Activated B cell treated with CpG ODN at 0.5 μM for 24 hours (primary cell): ENCODE results near the gene TP53I11. TPM values are rescaled to one million over a fixed set of nuclear protein-coding genes. Genes with fewer than 3 reads are reported as not detected.

Experiments
- ATAC-seq: fragments of 200-7000 bp; cut with Tn5 transposase; one replicate; pipeline ENCODE4 v1.10.0; 2021; ENCODE audit warnings: low read depth, mild to moderate bottlenecking, moderate library complexity
- CTCF ChIA-PET: fragments of 350-600 bp; sonication (Branson Sonifier 250); formaldehyde crosslinking; loops from one replicate; lab custom pipeline; 2021; ENCODE audit warnings: antibody characterized with exemption; lab: Charles Lee
- POLR2A ChIA-PET: fragments of 350-600 bp; sonication (Branson Sonifier 250); formaldehyde crosslinking; loops from one replicate; lab custom pipeline; 2021; ENCODE audit warnings: antibody characterized with exemption; lab: Charles Lee
- DNase-seq: peaks from one replicate; pipeline ENCODE4 v3.0.0; 2022
- H3K27ac Mint-ChIP-seq: one replicate; pipeline ENCODE4 v1.8.0; 2020; ENCODE audit warnings: mixed read lengths
- H3K27me3 Mint-ChIP-seq: one replicate; pipeline ENCODE4 v1.8.0; 2021; ENCODE audit warnings: mixed read lengths
- H3K36me3 Mint-ChIP-seq: one replicate; pipeline ENCODE4 v1.8.0; 2021; ENCODE audit warnings: low read depth, mixed read lengths
- H3K4me1 Mint-ChIP-seq: one replicate; pipeline ENCODE4 v1.8.0; 2021; ENCODE audit warnings: mixed read lengths
- H3K4me3 Mint-ChIP-seq: one replicate; pipeline ENCODE4 v1.8.0; 2020; ENCODE audit warnings: mild to moderate bottlenecking, mixed read lengths
- H3K9me3 Mint-ChIP-seq: one replicate; pipeline ENCODE4 v1.8.0; 2020; ENCODE audit warnings: mixed read lengths
- intact Hi-C: fragments of 100-400 bp; cut with micrococcal nuclease; formaldehyde crosslinking; loops from one replicate; pipeline ENCODE4 v1.15.1; 2024
- total RNA-seq: library from RNA; stranded (reverse); gene quantifications from 2 replicates; pipeline ENCODE4 v1.2.3, GENCODE V29; 2022
- TF ChIP-seq, protein P1 (sequence below): fragments of 200-600 bp; IDR thresholded peaks from one replicate; pipeline ENCODE4 v1.8.0; 2022; ENCODE audit warnings: antibody characterized with exemption, mild to moderate bottlenecking

Gene TP53I11
- total RNA-seq, 1 donor from 2014 or later: 175 TPM

DNA sequence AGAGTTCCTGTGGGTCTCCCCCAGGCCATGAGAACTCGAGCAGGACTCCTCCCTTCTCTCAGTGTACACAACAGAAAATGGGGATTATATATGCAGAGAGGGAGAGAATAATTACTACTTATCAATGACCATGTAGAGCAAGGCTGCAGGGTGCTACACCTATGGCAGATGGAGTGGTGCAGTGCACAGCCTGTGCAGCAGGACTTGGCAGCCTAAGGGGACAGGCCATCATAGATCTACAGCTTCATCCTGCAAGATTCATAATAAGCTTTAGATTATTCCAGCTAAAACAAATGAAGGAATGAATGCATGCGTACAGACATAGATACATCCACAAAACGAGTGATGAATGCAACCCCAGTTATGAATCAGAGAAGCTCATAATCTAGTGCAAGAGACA, 8.4 kb upstream of the TP53I11 start:
- CTCF ChIA-PET: interaction anchor here (0.8 to 1.7 kb wide), 6 partner anchors 10 to 151 kb away, joined by 3 to 7 read pairs (median 4); no protein-coding TSS in a partner anchor
- no peak overlapping the region for H3K4me3 Mint-ChIP-seq
- intact Hi-C loops: no loop called here
- no peaks in the 10 kb centered on the region for H3K9me3 Mint-ChIP-seq
- H3K27me3 Mint-ChIP-seq: no peaks in the 10 kb centered on the region
- no peak overlapping the region for H3K27ac Mint-ChIP-seq
- no peaks in the 10 kb centered on the region for H3K36me3 Mint-ChIP-seq
- H3K4me1 Mint-ChIP-seq: peaks cover 12% of the 10 kb centered on the region
- POLR2A ChIA-PET: no interaction called here
- DNase-seq (no peak), ATAC-seq (no peak)
- TF ChIP-seq, protein P1, sequence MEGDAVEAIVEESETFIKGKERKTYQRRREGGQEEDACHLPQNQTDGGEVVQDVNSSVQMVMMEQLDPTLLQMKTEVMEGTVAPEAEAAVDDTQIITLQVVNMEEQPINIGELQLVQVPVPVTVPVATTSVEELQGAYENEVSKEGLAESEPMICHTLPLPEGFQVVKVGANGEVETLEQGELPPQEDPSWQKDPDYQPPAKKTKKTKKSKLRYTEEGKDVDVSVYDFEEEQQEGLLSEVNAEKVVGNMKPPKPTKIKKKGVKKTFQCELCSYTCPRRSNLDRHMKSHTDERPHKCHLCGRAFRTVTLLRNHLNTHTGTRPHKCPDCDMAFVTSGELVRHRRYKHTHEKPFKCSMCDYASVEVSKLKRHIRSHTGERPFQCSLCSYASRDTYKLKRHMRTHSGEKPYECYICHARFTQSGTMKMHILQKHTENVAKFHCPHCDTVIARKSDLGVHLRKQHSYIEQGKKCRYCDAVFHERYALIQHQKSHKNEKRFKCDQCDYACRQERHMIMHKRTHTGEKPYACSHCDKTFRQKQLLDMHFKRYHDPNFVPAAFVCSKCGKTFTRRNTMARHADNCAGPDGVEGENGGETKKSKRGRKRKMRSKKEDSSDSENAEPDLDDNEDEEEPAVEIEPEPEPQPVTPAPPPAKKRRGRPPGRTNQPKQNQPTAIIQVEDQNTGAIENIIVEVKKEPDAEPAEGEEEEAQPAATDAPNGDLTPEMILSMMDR: no peak

DNA sequence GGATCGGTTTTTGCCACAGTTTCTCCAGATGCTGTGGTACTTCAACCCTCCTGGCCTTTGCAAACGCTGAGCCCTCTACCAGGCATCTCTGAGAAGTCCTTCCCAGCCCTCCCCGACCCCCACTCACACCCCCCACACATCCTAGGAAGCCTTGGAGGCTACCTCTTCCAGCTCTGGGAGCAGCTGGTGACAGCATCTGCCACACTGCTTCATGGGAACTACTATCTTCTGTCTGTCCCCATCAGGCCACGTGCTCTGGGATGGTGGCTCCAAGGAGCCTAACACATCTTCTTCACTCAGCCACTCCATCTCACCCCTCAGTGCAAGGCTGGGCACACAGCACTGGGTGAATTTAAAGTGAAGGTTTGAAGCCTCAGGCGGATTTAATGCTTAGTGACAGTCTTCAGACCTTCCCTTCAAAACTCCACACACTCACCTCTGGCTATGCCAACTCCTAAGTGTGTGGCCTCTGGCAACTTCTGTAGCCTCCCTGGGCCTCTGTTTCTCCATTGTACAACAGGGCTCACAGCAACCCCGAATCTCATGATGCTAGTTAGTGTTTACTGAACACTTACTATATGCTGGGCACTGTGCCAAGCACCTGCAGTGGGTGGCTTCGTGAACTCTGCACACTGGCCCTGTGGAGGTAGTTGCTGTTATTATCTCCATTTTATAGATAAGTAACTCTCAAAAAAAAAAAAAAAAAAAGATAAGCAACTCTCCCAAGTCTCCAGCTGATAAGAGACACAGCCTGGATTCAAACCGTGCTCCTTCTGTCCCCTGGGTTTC, 7.3 kb upstream of the TP53I11 start:
- H3K4me1 Mint-ChIP-seq: peaks cover 11% of the 10 kb centered on the region
- POLR2A ChIA-PET: interaction anchor here (0.7 kb wide), 1 partner anchor 74 kb away, joined by 5 read pairs; no protein-coding TSS in a partner anchor
- DNase-seq (no peak), ATAC-seq (no peak)
- H3K27me3 Mint-ChIP-seq: no peaks in the 10 kb centered on the region
- H3K4me3 Mint-ChIP-seq: no peak overlapping the region
- no peak overlapping the region for H3K27ac Mint-ChIP-seq
- TF ChIP-seq, protein P1: no peak
- intact Hi-C loops: no loop called here
- no peaks in the 10 kb centered on the region for H3K9me3 Mint-ChIP-seq
- no peaks in the 10 kb centered on the region for H3K36me3 Mint-ChIP-seq
- CTCF ChIA-PET: interaction anchor here (1.3 kb wide), 1 partner anchor 122 kb away, joined by 4 read pairs; no protein-coding TSS in a partner anchor

- Mint-ChIP-seq H3K27me3 (no peaks in the 10 kb centered on the region), H3K9me3 (no peaks in the 10 kb centered on the region), H3K4me3 (no peak overlapping the region), H3K4me1 (peaks cover 17% of the 10 kb centered on the region), H3K36me3 (no peaks in the 10 kb centered on the region), H3K27ac (no peak overlapping the region)
- intact Hi-C loops: no loop called here
- TF ChIP-seq, protein P1: no peak
- ChIA-PET CTCF (no interaction called here), POLR2A (no interaction called here)
- ATAC-seq (no peak), DNase-seq (no peak)
Measured at GRCh38 chr11:44957040-44957515, 6.4 kb upstream of the TP53I11 start.

DNA sequence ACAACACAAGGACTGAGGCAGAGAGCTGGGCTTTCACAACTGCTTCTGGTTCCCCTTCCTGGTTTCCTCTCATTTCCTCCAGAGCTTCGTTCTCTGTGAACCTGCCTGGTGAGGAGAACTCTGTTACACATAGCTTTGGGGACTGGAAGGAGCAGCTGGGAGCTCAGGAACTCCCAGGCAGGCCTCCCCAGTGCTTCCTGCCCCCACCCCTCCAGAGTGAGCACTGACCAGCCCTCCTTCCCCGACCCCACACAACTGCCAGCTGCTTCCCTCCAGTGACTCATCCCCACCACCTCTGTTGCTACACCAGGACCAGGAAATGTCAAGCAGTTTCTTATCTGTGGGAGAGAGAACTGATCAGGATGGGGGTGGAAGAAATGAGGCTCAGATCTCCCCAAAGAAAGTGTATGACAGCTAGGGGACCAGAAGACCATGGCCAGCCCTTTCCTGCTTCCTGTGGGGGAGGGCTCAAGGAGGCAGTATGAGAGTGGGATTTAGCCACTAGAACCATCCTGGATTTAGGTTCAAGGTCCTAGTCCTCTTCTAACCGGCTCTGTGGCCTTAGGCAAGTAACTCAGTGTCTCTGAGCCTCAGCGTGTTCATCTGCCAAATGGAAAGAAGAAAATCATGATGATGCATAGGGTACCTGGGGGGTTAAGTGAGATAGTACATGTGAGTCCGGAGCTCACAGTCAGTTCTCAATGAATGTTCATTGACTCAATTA, 4.5 kb upstream of the TP53I11 start:
- TF ChIP-seq, protein P1: no peak
- H3K27ac Mint-ChIP-seq: no peak overlapping the region
- POLR2A ChIA-PET: no interaction called here
- no peak overlapping the region for H3K4me3 Mint-ChIP-seq
- H3K9me3 Mint-ChIP-seq: no peaks in the 10 kb centered on the region
- DNase-seq (no peak), ATAC-seq (no peak)
- H3K36me3 Mint-ChIP-seq: no peaks in the 10 kb centered on the region
- H3K27me3 Mint-ChIP-seq: no peaks in the 10 kb centered on the region
- CTCF ChIA-PET: interaction anchor here (0.7 kb wide), 1 partner anchor 19 kb away, joined by 3 read pairs; no protein-coding TSS in a partner anchor
- H3K4me1 Mint-ChIP-seq: peaks cover 26% of the 10 kb centered on the region
- intact Hi-C loops: no loop called here
